GM12878 (cell line): ENCODE data around the gene DGLUCY. TPM values are rescaled to one million over a fixed set of nuclear protein-coding genes. Genes with fewer than 3 reads are reported as not detected.

ENCODE experiments used
- ATAC-seq: fragments of 200-7000 bp; cut with Tn5 transposase; 3 replicates; pipeline ENCODE4 v1.9.1; 2020; ENCODE audit warnings: mild to moderate bottlenecking, moderate library complexity
- BruUV-seq: library from RNA; stranded (reverse); fragments of 400-500 nt; replicated peaks from 2 replicates; lab custom pipeline; 2021; lab: Mats Ljungman, UMichigan
- CTCF ChIA-PET: fragments of 300-600 bp; sonication (Branson Sonifier 250); formaldehyde crosslinking; extraction: SDS; loops from one replicate; lab custom pipeline; 2021; ENCODE audit warnings: inconsistent platforms; lab: Yijun Ruan, JAX
- POLR2A ChIA-PET: fragments of 350-600 bp; formaldehyde crosslinking; extraction: SDS; loops from one replicate; lab custom pipeline; 2021; ENCODE audit warnings: inconsistent platforms; lab: Charles Lee
- RAD21 ChIA-PET: fragments of 300-600 bp; sonication (Branson Sonifier 250); formaldehyde crosslinking; loops from one replicate; lab custom pipeline; 2023; ENCODE audit warnings: antibody characterized with exemption; ENCODE audit not compliant: unreplicated experiment; lab: Charles Lee
- SMC1A ChIA-PET: fragments of 300-600 bp; sonication (Branson Sonifier 250); formaldehyde crosslinking; loops from one replicate; lab custom pipeline; 2023; ENCODE audit not compliant: unreplicated experiment, uncharacterized antibody; lab: Charles Lee
- DNase-seq: peaks from one replicate; pipeline ENCODE4 v3.0.0-alpha.2; 2011; ENCODE audit warnings: low read depth, low spot score
- FAIRE-seq: peaks from 3 replicates; lab custom pipeline; 2011; peaks lifted over from hg19 to GRCh38; lab: Jason Lieb, UNC
- H2AFZ ChIP-seq: 2 replicates; pipeline ENCODE4 v1.6.0; 2011; ENCODE audit warnings: low read depth, low read length, control low read depth; ENCODE audit not compliant: control insufficient read depth
- H3K27ac ChIP-seq: 2 replicates; pipeline ENCODE4 v1.5.1; 2011; ENCODE audit warnings: control low read depth; ENCODE audit not compliant: control insufficient read depth, insufficient read depth
- H3K27me3 ChIP-seq, 2 experiments: replicated peaks in 1 of 2; 2 replicates each; pipeline versions ENCODE4 v1.6.0 to v1.6.1; 2011; ENCODE audit warnings: low read length in 1 of 2; ENCODE audit not compliant: control insufficient read depth in 2 of 2, insufficient read depth in 2 of 2
- H3K36me3 ChIP-seq, 2 experiments: 2 replicates each; pipeline ENCODE4 v1.5.1; 2011; ENCODE audit warnings: low read length in 1 of 2; ENCODE audit not compliant: control insufficient read depth in 2 of 2, insufficient read depth in 2 of 2
- H3K4me1 ChIP-seq: 2 replicates; pipeline ENCODE4 v1.6.1; 2011; ENCODE audit warnings: mild to moderate bottlenecking, low read length, moderate library complexity, mixed read lengths; ENCODE audit not compliant: control insufficient read depth, insufficient read depth
- H3K4me2 ChIP-seq: 2 replicates; pipeline ENCODE4 v1.6.0; 2011; ENCODE audit warnings: control low read depth; ENCODE audit not compliant: control insufficient read depth, insufficient read depth
- H3K4me3 ChIP-seq: fragments of 200-600 bp; sonication (generic); 2 replicates; pipeline ENCODE4 v1.5.1; 2016
- H3K79me2 ChIP-seq: 2 replicates; pipeline ENCODE4 v1.6.0; 2011; ENCODE audit warnings: low read length; ENCODE audit not compliant: control insufficient read depth, insufficient read depth
- H3K9ac ChIP-seq: 2 replicates; pipeline ENCODE4 v1.8.0; 2011; ENCODE audit warnings: low read length, control low read depth, mixed read lengths; ENCODE audit not compliant: control insufficient read depth, insufficient read depth
- H3K9me3 ChIP-seq: replicated peaks from 3 replicates; pipeline ENCODE4 v1.5.1; 2011; ENCODE audit warnings: mild to moderate bottlenecking, low read length; ENCODE audit not compliant: control insufficient read depth, insufficient read depth
- H4K20me1 ChIP-seq: 2 replicates; pipeline ENCODE4 v1.6.0; 2011; ENCODE audit not compliant: control insufficient read depth, insufficient read depth
- CBFB ChIP-seq: IDR thresholded peaks from 2 replicates; pipeline ENCODE4 v1.6.1; 2016; ENCODE audit warnings: antibody characterized with exemption, low read depth
- GATAD2B ChIP-seq: fragments of 450-650 bp; conservative IDR thresholded peaks from 2 replicates; pipeline ENCODE4 v1.6.1; 2017; ENCODE audit warnings: low read depth, mild to moderate bottlenecking, moderate library complexity
- MTA3 ChIP-seq: IDR thresholded peaks from 2 replicates; pipeline ENCODE4 v1.6.1; 2012; ENCODE audit warnings: low read length, inconsistent platforms, borderline replicate concordance
- NKRF ChIP-seq: fragments of 450-650 bp; conservative IDR thresholded peaks from 2 replicates; pipeline ENCODE4 v1.6.1; 2017; ENCODE audit warnings: mild to moderate bottlenecking, moderate library complexity
- NR2C2 ChIP-seq: IDR thresholded peaks from 2 replicates; pipeline ENCODE4 v1.6.1; 2011; ENCODE audit warnings: borderline replicate concordance, low read depth; ENCODE audit not compliant: control insufficient read depth, insufficient read length
- NR2F1 ChIP-seq: fragments of 450-650 bp; conservative IDR thresholded peaks from 2 replicates; pipeline ENCODE4 v1.6.1; 2017; ENCODE audit warnings: mild to moderate bottlenecking
- STAT3 ChIP-seq: IDR thresholded peaks from 2 replicates; pipeline ENCODE4 v1.6.1; 2011; ENCODE audit warnings: low read depth, low read length, improper control_type of control experiment
- WRNIP1 ChIP-seq: IDR thresholded peaks from 2 replicates; pipeline ENCODE4 v1.6.1; 2011; ENCODE audit warnings: low read depth, low read length, improper control_type of control experiment, borderline replicate concordance
- YY1 ChIP-seq: IDR thresholded peaks from 2 replicates; pipeline ENCODE4 v1.6.1; 2011; ENCODE audit warnings: low read depth, mild to moderate bottlenecking, low read length
- ZBTB11 ChIP-seq: fragments of 450-650 bp; formaldehyde crosslinking; IDR thresholded peaks from 2 replicates; pipeline ENCODE4 v1.5.0; 2022; ENCODE audit warnings: mild to moderate bottlenecking, missing genetic modification characterization
- WGBS: methylation state at CpG from one replicate; pipeline ENCODE4 v1.1.6; 2016; ENCODE audit warnings: low lambda C conversion rate; ENCODE audit not compliant: insufficient replicate concordance, insufficient coverage; ENCODE audit errors: missing lambda C conversion rate; 5-methylcytosine and 5-hydroxymethylcytosine counted together
- in situ Hi-C: fragments of 300-500 bp; cut with MboI; formaldehyde crosslinking; loops from 9 replicates; pipeline ENCODE4 v1.14.3; 2018; ENCODE audit warnings: mixed read lengths
- intact Hi-C: fragments of 100-400 bp; cut with micrococcal nuclease; formaldehyde crosslinking; loops from one replicate; pipeline ENCODE4 v1.14.2; 2022; ENCODE audit not compliant: unreplicated experiment
- polyA plus RNA-seq, 11 experiments: library from polyadenylated mRNA; depleted of rRNA in 4 of 11; unstranded in 6 of 11; stranded (reverse) in 5 of 11; fragments of >200 nt; fragmentation: Nextera tagmentation in 4 of 11; fragmentation: Illumina TruSeq in 1 of 11; extraction: Ambion mirVana in 4 of 11; extraction: Trizol in 1 of 11; gene quantifications; 1 replicate in 1 of 11; 2 replicates in 10 of 11; pipeline versions ENCODE4 v1.2.1 to v1.2.3, GENCODE V29; 2011 to 2016; ENCODE audit warnings: inconsistent platforms in 2 of 11, missing spikeins in 2 of 11, low read depth in 1 of 11
- total RNA-seq, 4 experiments: library from RNA; depleted of rRNA in 3 of 4; stranded (reverse); fragments of >200 nt in 3 of 4; fragmentation: Illumina TruSeq in 1 of 4; extraction: Trizol in 1 of 4; gene quantifications; 2 replicates each; pipeline versions ENCODE4 v1.2.1 to v1.2.3, GENCODE V29; 2013 to 2021
- TF ChIP-seq, protein P1 (sequence below): IDR thresholded peaks from 2 replicates; pipeline ENCODE4 v1.6.1; 2012; ENCODE audit warnings: low read depth, low read length, improper control_type of control experiment
- TF ChIP-seq, protein P2 (sequence below): fragments of 450-650 bp; IDR thresholded peaks from 2 replicates; pipeline ENCODE4 v1.6.1; 2018; ENCODE audit warnings: borderline replicate concordance, mild to moderate bottlenecking; ENCODE audit not compliant: partially characterized antibody
- TF ChIP-seq, protein P3 (sequence below): IDR thresholded peaks from 2 replicates; pipeline ENCODE4 v1.6.1; 2012; ENCODE audit warnings: low read depth, low read length, improper control_type of control experiment

DGLUCY gene
- total and polyA plus RNA-seq, 10 of the 15 experiments (the other 5 are each of a cell fraction or from before 2014, with no cell fraction given), result 15.0 to 70.3 (median 55.1) TPM

- TF ChIP-seq NR2F1, result no peak
- TF ChIP-seq NR2C2, result no peak
- TF ChIP-seq, protein P1, sequence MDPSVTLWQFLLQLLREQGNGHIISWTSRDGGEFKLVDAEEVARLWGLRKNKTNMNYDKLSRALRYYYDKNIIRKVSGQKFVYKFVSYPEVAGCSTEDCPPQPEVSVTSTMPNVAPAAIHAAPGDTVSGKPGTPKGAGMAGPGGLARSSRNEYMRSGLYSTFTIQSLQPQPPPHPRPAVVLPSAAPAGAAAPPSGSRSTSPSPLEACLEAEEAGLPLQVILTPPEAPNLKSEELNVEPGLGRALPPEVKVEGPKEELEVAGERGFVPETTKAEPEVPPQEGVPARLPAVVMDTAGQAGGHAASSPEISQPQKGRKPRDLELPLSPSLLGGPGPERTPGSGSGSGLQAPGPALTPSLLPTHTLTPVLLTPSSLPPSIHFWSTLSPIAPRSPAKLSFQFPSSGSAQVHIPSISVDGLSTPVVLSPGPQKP, result no peak
- TF ChIP-seq MTA3, result no peak
- TF ChIP-seq STAT3, result no peak
These were observed 122.0 kb downstream of the DGLUCY start (continued) for GRCh38 chr14:91235841-91236240.

DNA sequence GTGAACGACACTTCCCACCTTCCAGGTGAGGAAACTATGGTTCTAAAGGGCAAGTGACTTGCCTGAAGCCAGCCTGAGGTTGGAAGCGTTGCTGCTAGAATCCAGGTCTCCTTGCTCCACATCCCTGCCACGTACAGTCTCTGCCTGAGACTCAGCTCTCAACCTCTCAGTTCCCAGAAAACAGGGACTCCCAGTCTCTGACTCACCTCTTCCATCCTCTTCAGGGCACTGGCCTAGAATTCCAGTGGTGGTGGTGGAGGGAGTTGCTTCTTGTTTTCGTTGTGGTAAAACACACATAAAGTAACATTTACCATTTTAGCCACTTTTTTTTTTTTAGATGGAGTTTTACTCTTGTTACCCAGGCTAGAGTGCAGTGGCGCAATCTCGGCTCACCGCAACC, 123.3 kb downstream of the DGLUCY start:
- DNase-seq (no peak), ATAC-seq (no peak), FAIRE-seq (no peak)
- Histone ChIP-seq H3K27me3 (no peaks in the 10 kb centered on the region), H3K9ac (no peak overlapping the region), H2AFZ (no peak overlapping the region), H3K27ac (no peak overlapping the region), H3K36me3 (peaks cover 0 to 8% of the 10 kb centered on the region in 2 experiments; a peak in 2 of 4 replicates), H3K79me2 (peaks cover 10% of the 10 kb centered on the region), H4K20me1 (no peaks in the 10 kb centered on the region), H3K9me3 (no peaks in the 10 kb centered on the region; the same call in 2 of the 3 replicates), H3K4me1 (peaks cover 14% of the 10 kb centered on the region), H3K4me2 (no peak overlapping the region), H3K4me3 (no peak overlapping the region)
- intact Hi-C loops, result no loop called here
- SMC1A ChIA-PET, result interaction anchor here (9.8 kb wide), 1 partner anchor 9 kb away, joined by 142 read pairs; no protein-coding TSS in a partner anchor
- CTCF ChIA-PET, result no interaction called here
- RAD21 ChIA-PET, result no interaction called here
- in situ Hi-C loops, result no loop called here
- BruUV-seq, result no TSS peak
- POLR2A ChIA-PET, result no interaction called here
- WGBS, result 87% methylated on average over 7 of the region's 7 CpGs
- TF ChIP-seq, protein P2, sequence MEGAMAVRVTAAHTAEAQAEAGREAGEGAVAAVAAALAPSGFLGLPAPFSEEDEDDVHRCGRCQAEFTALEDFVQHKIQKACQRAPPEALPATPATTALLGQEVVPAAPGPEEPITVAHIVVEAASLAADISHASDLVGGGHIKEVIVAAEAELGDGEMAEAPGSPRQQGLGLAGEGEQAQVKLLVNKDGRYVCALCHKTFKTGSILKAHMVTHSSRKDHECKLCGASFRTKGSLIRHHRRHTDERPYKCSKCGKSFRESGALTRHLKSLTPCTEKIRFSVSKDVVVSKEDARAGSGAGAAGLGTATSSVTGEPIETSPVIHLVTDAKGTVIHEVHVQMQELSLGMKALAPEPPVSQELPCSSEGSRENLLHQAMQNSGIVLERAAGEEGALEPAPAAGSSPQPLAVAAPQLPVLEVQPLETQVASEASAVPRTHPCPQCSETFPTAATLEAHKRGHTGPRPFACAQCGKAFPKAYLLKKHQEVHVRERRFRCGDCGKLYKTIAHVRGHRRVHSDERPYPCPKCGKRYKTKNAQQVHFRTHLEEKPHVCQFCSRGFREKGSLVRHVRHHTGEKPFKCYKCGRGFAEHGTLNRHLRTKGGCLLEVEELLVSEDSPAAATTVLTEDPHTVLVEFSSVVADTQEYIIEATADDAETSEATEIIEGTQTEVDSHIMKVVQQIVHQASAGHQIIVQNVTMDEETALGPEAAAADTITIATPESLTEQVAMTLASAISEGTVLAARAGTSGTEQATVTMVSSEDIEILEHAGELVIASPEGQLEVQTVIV, result no peak
- no peak for TF ChIP-seq ZBTB11 (CRISPR knock-in tag)
- no peak for TF ChIP-seq WRNIP1
- TF ChIP-seq CBFB, result no peak
- TF ChIP-seq NKRF, result no peak
- TF ChIP-seq GATAD2B, result no peak
- no peak for TF ChIP-seq YY1
- TF ChIP-seq, protein P3, sequence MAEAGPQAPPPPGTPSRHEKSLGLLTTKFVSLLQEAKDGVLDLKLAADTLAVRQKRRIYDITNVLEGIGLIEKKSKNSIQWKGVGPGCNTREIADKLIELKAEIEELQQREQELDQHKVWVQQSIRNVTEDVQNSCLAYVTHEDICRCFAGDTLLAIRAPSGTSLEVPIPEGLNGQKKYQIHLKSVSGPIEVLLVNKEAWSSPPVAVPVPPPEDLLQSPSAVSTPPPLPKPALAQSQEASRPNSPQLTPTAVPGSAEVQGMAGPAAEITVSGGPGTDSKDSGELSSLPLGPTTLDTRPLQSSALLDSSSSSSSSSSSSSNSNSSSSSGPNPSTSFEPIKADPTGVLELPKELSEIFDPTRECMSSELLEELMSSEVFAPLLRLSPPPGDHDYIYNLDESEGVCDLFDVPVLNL, result no peak
